ENCODE results near the gene TRAF3IP1. TPM values are rescaled to one million over a fixed set of nuclear protein-coding genes. Genes with fewer than 3 reads are reported as not detected.
A peak's percentile ranks its signal among the peaks of the same experiment; 100 is the strongest.

Gene TRAF3IP1
- total and polyA plus RNA-seq, 10 donors = 2.6 to 19.2 (median 8.8) TPM

- 90 to 98% (median 93%) methylated on average over 7 to 14 of the region's 14 CpGs for WGBS, 5 donors
- TF ChIP-seq CTCF (IDR thresholded peaks at IDR 0.05 in 8 of 11, conservative IDR thresholded peaks at IDR 0.05 in 3 of 11) (no peak), POLR2A (IDR thresholded peaks at IDR 0.05) (no peak), POLR2AphosphoS5 (IDR thresholded peaks at IDR 0.05) (no peak)
- DNase-seq = no peak
- Histone ChIP-seq H3K4me3 (no peak overlapping the region), H3K4me1 (peaks cover 2 to 71% (median 21%) of the 10 kb centered on the region in 6 donors), H3K9me3 (peaks cover 0 to 9% (median 0%) of the 10 kb centered on the region in 8 donors), H3K36me3 (peaks cover 2 to 73% (median 54%) of the 10 kb centered on the region in 6 donors), H3K27me3 (replicated peaks in 1 of 7) (no peaks in the 10 kb centered on the region), H3K27ac (no peak overlapping the region)
- intact Hi-C loops (cut with DNase I; ENCODE audit: low total_unique reads) = no loop called here
Observed at GRCh38 chr2:238433300-238433915, 113.1 kb downstream of the TRAF3IP1 start.

DNA sequence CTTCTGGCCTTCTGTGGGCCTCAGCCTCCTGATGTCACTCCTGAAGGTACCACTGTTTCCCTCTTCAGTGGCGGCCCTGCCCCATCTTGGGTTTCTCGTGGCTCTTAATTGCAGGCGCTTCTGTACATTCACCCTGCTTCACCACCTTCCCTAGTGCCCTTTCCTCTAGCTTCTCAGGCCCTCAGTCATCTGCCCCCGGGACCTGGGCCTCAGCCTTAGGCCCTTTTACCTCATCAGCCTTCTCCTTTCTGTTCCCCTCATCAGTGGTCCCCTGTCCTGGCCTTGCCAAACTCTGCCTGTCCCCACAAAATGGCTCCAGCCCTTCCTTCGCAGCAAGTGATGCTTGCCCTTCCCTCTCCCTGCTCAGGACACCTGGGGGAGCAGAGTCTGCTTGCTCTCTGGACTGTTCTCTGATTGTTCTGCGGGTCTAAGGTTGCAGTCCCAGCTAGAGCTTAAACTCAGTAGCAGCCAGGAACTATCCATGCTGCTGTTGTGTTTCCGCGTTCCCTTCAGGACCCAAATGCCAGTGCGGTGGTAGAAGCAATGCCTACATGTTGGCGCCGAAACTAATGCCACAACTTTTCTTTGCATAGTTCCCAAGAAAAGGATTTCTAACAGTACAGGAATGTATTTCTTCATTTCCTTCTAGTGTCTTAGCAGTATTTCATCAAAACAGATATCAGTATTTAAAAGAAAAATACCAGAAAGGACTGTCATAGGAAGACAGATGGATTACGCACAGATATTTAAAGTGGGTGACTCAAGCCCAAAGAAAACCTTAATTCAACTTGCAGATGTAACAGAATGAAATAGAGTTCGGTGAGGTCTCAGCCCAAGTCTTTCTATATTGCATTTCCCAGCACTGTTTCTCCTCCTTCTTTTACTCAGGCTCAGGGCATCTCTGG lies 113.9 kb downstream of the TRAF3IP1 start:
- DNase-seq = no peak
- intact Hi-C loops (cut with DNase I; ENCODE audit: low total_unique reads) = no loop called here
- Histone ChIP-seq H3K9me3 (peaks cover 0 to 9% (median 0%) of the 10 kb centered on the region in 8 donors), H3K27ac (peak overlapping the region in 2 of 8 donors; percentile 37), H3K4me1 (peaks cover 0 to 71% (median 18%) of the 10 kb centered on the region in 6 donors), H3K4me3 (no peak overlapping the region), H3K36me3 (peaks cover 2 to 81% (median 56%) of the 10 kb centered on the region in 6 donors), H3K27me3 (replicated peaks in 1 of 7) (no peaks in the 10 kb centered on the region)
- TF ChIP-seq POLR2A (IDR thresholded peaks at IDR 0.05) = no peak
- TF ChIP-seq CTCF (IDR thresholded peaks at IDR 0.05 in 8 of 11, conservative IDR thresholded peaks at IDR 0.05 in 3 of 11) = no peak
- no peak for TF ChIP-seq POLR2AphosphoS5 (IDR thresholded peaks at IDR 0.05)
- WGBS, 5 donors = 84 to 95% (median 92%) methylated on average over 13 of the region's 13 CpGs

GRCh38 chr2:238434846-238435751 lies 114.8 kb downstream of the TRAF3IP1 start:
- 85 to 93% (median 88%) methylated on average over 14 to 24 of the region's 24 CpGs for WGBS, 5 donors
- intact Hi-C loops (cut with DNase I; ENCODE audit: low total_unique reads) = no loop called here
- Histone ChIP-seq H3K4me3 (no peak overlapping the region), H3K4me1 (peaks cover 0 to 71% (median 17%) of the 10 kb centered on the region in 6 donors), H3K27ac (peak overlapping the region in 2 of 8 donors; percentile 37), H3K9me3 (peaks cover 0 to 9% (median 0%) of the 10 kb centered on the region in 8 donors), H3K36me3 (peaks cover 2 to 87% (median 55%) of the 10 kb centered on the region in 6 donors), H3K27me3 (replicated peaks in 1 of 7) (no peaks in the 10 kb centered on the region)
- TF ChIP-seq POLR2A (IDR thresholded peaks at IDR 0.05) = no peak
- TF ChIP-seq CTCF (IDR thresholded peaks at IDR 0.05 in 8 of 11, conservative IDR thresholded peaks at IDR 0.05 in 3 of 11) = no peak
- no peak for TF ChIP-seq POLR2AphosphoS5 (IDR thresholded peaks at IDR 0.05)
- DNase-seq = no peak

Measured in spleen (tissue), 11 donors.